T-helper 9 cell (primary cell): ENCODE data around the gene CDC42BPB.
A peak's percentile ranks its signal among the peaks of the same experiment; 100 is the strongest.

Source experiments
- DNase-seq: peaks from one replicate; pipeline ENCODE4 v3.0.0-alpha.2; 2020

Gene CDC42BPB

GRCh38 chr14:103093856-103094405, 36.6 kb upstream of the CDC42BPB start:
- no peak for DNase-seq

GRCh38 chr14:103091883-103092222, 34.5 kb upstream of the CDC42BPB start:
- DNase-seq, result no peak

GRCh38 chr14:103091041-103091882, 33.9 kb upstream of the CDC42BPB start:
- peak; percentile 73 for DNase-seq

- no peak for DNase-seq
Observed at GRCh38 chr14:103090481-103091020, 33.2 kb upstream of the CDC42BPB start.

GRCh38 chr14:103089386-103090335, 32.3 kb upstream of the CDC42BPB start:
- no peak for DNase-seq

GRCh38 chr14:103088921-103089320, 31.6 kb upstream of the CDC42BPB start:
- DNase-seq, result no peak

GRCh38 chr14:103087343-103087835, 30.0 kb upstream of the CDC42BPB start:
- DNase-seq, result no peak

- no peak for DNase-seq
Observed at GRCh38 chr14:103086771-103087342, 29.5 kb upstream of the CDC42BPB start.

GRCh38 chr14:103085106-103086091, 28.1 kb upstream of the CDC42BPB start:
- no peak for DNase-seq

- no peak for DNase-seq
Observed at GRCh38 chr14:103084021-103084919, 26.9 kb upstream of the CDC42BPB start, which contains the start of gene LBHD2. LBHD2 (plus strand) TSS chr14:103084210; CDS start chr14:103086013, 1,803 bp downstream.

- DNase-seq, result no peak
Observed at GRCh38 chr14:103081951-103082350, 24.6 kb upstream of the CDC42BPB start.

GRCh38 chr14:103078860-103079587, 21.7 kb upstream of the CDC42BPB start:
- no peak for DNase-seq

GRCh38 chr14:103078420-103078749, 21.0 kb upstream of the CDC42BPB start:
- peak; percentile 68 for DNase-seq

- DNase-seq, result no peak
Observed at GRCh38 chr14:103074729-103075367, 17.5 kb upstream of the CDC42BPB start.

- DNase-seq, result no peak
Observed at GRCh38 chr14:103073876-103074728, 16.8 kb upstream of the CDC42BPB start.

GRCh38 chr14:103073367-103073875, 16.1 kb upstream of the CDC42BPB start:
- DNase-seq, result no peak

- DNase-seq, result no peak
Observed at GRCh38 chr14:103072595-103073366, 15.4 kb upstream of the CDC42BPB start.
